ENCODE data around the gene FLRT2.

FLRT2 gene

GRCh38 chr14:85516239-85517113 lies 13.5 kb upstream of the FLRT2 start:
- no peaks in the 10 kb centered on the region for H3K36me3 ChIP-seq (ENCODE audit: control insufficient read depth, insufficient read depth, low read length)
- no peak for DNase-seq (ENCODE audit: extremely low read depth, insufficient read length)
- TF ChIP-seq, protein P1, sequence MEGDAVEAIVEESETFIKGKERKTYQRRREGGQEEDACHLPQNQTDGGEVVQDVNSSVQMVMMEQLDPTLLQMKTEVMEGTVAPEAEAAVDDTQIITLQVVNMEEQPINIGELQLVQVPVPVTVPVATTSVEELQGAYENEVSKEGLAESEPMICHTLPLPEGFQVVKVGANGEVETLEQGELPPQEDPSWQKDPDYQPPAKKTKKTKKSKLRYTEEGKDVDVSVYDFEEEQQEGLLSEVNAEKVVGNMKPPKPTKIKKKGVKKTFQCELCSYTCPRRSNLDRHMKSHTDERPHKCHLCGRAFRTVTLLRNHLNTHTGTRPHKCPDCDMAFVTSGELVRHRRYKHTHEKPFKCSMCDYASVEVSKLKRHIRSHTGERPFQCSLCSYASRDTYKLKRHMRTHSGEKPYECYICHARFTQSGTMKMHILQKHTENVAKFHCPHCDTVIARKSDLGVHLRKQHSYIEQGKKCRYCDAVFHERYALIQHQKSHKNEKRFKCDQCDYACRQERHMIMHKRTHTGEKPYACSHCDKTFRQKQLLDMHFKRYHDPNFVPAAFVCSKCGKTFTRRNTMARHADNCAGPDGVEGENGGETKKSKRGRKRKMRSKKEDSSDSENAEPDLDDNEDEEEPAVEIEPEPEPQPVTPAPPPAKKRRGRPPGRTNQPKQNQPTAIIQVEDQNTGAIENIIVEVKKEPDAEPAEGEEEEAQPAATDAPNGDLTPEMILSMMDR (IDR thresholded peaks at IDR 0.05; ENCODE audit: insufficient read depth, low read length, poor library complexity, severe bottlenecking) = no peak
- no peaks in the 10 kb centered on the region for H3K27me3 ChIP-seq (replicated peaks; ENCODE audit: control insufficient read depth, insufficient read depth, low read length)
- no peak overlapping the region for H3K4me3 ChIP-seq (replicated peaks; ENCODE audit: low read depth, low read length)

GRCh38 chr14:85517114-85517688 lies 12.7 kb upstream of the FLRT2 start:
- TF ChIP-seq, protein P1 (IDR thresholded peaks at IDR 0.05; ENCODE audit: insufficient read depth, low read length, poor library complexity, severe bottlenecking) = no peak
- DNase-seq (ENCODE audit: extremely low read depth, insufficient read length) = no peak
- Histone ChIP-seq H3K4me3 (replicated peaks; ENCODE audit: low read depth, low read length) (no peak overlapping the region), H3K36me3 (ENCODE audit: control insufficient read depth, insufficient read depth, low read length) (no peaks in the 10 kb centered on the region), H3K27me3 (replicated peaks; ENCODE audit: control insufficient read depth, insufficient read depth, low read length) (no peaks in the 10 kb centered on the region)

GRCh38 chr14:85519661-85520305 lies 10.2 kb upstream of the FLRT2 start:
- no peaks in the 10 kb centered on the region for H3K36me3 ChIP-seq (ENCODE audit: control insufficient read depth, insufficient read depth, low read length)
- H3K4me3 ChIP-seq (replicated peaks; ENCODE audit: low read depth, low read length) = no peak overlapping the region
- no peaks in the 10 kb centered on the region for H3K27me3 ChIP-seq (replicated peaks; ENCODE audit: control insufficient read depth, insufficient read depth, low read length)
- TF ChIP-seq, protein P1 (IDR thresholded peaks at IDR 0.05; ENCODE audit: insufficient read depth, low read length, poor library complexity, severe bottlenecking) = no peak
- no peak for DNase-seq (ENCODE audit: extremely low read depth, insufficient read length)

DNA sequence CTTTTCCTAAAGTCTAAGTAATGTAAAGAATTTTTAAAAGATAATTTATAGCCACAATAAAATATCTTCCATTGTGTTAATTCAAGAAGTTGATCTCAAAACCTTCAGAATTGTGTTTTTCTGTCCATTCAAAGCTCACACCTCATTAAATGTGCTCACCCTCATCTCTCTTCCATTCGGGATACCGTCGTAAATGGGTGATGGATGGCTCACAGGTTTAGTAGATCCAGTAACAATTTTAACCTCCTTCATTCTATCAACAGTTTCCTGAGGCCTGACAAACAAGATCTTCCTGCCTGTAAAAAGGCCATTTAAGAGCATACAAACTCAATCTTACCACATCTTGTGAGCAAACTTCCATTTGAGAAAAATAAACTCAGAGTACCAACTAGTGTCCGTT lies 9.4 kb upstream of the FLRT2 start:
- TF ChIP-seq, protein P1 (IDR thresholded peaks at IDR 0.05; ENCODE audit: insufficient read depth, low read length, poor library complexity, severe bottlenecking) = no peak
- Histone ChIP-seq H3K36me3 (ENCODE audit: control insufficient read depth, insufficient read depth, low read length) (no peaks in the 10 kb centered on the region), H3K27me3 (replicated peaks; ENCODE audit: control insufficient read depth, insufficient read depth, low read length) (no peaks in the 10 kb centered on the region), H3K4me3 (replicated peaks; ENCODE audit: low read depth, low read length) (no peak overlapping the region)
- no peak for DNase-seq (ENCODE audit: extremely low read depth, insufficient read length)

GRCh38 chr14:85523624-85524023 lies 6.3 kb upstream of the FLRT2 start:
- Histone ChIP-seq H3K4me3 (replicated peaks; ENCODE audit: low read depth, low read length) (no peak overlapping the region), H3K36me3 (ENCODE audit: control insufficient read depth, insufficient read depth, low read length) (no peaks in the 10 kb centered on the region), H3K27me3 (replicated peaks; ENCODE audit: control insufficient read depth, insufficient read depth, low read length) (no peaks in the 10 kb centered on the region)
- TF ChIP-seq, protein P1 (IDR thresholded peaks at IDR 0.05; ENCODE audit: insufficient read depth, low read length, poor library complexity, severe bottlenecking) = no peak
- DNase-seq (ENCODE audit: extremely low read depth, insufficient read length) = no peak

All from GM06990 (cell line).